NCI-H2196 treated with DMSO at 0.1 percent for 48 hours (cell line): ENCODE data around the gene CEP250.
"Not testable (repeated sequence)": the region's sequence is repeated elsewhere in the genome, so short reads cannot be mapped to it uniquely, and the experiment has no call there.

Experiments
- DNase-seq: peaks from one replicate; lab custom pipeline; 2025; ENCODE audit not compliant: unreplicated experiment; lab: John Stamatoyannopoulos, UW

The CEP250 gene, protein sequence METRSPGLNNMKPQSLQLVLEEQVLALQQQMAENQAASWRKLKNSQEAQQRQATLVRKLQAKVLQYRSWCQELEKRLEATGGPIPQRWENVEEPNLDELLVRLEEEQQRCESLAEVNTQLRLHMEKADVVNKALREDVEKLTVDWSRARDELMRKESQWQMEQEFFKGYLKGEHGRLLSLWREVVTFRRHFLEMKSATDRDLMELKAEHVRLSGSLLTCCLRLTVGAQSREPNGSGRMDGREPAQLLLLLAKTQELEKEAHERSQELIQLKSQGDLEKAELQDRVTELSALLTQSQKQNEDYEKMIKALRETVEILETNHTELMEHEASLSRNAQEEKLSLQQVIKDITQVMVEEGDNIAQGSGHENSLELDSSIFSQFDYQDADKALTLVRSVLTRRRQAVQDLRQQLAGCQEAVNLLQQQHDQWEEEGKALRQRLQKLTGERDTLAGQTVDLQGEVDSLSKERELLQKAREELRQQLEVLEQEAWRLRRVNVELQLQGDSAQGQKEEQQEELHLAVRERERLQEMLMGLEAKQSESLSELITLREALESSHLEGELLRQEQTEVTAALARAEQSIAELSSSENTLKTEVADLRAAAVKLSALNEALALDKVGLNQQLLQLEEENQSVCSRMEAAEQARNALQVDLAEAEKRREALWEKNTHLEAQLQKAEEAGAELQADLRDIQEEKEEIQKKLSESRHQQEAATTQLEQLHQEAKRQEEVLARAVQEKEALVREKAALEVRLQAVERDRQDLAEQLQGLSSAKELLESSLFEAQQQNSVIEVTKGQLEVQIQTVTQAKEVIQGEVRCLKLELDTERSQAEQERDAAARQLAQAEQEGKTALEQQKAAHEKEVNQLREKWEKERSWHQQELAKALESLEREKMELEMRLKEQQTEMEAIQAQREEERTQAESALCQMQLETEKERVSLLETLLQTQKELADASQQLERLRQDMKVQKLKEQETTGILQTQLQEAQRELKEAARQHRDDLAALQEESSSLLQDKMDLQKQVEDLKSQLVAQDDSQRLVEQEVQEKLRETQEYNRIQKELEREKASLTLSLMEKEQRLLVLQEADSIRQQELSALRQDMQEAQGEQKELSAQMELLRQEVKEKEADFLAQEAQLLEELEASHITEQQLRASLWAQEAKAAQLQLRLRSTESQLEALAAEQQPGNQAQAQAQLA (N-terminal part only)

DNA sequence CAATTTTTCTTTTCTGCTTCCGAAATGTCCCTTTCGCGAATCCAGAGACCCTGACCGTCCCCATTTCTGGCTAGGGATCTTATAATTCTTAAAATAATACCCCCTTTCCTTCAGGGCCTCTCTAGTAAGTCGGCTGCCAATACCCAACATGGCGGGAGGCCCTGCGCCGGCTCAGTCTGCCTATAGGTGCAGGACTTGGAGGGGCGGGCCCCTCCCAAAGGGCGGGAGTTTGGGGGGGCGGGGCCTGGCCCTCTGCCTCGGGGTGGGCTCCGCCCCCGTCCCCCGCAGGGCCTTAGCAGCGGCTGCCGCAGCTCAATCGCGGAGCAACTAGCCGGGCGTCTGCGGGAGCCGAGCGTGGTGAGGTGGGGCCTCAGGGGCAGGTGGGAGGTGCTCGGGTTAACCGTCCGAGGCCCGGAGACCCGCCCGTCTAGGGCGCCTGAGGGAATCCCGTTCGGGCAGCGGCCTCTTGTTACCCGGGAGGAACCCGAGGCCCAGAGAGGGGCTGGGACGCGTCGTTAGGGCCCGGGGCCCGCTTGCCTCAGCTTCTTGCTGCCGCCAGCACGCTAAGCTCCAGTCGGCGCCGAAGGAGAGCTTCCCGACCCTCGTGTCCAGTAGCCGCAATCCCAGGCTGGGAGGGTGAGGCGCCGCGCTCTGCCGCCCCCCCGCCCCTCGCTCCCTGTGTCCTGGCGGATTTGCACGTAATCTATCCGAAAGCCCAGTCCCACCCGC is at the start of gene CEP250:
Gene CEP250, plus strand, starts transcription at position 718 of the 729 bp plus-strand sequence. CDS start 6,770 bp downstream, outside the sequence.
- DNase-seq = peak; percentile 99

DNA sequence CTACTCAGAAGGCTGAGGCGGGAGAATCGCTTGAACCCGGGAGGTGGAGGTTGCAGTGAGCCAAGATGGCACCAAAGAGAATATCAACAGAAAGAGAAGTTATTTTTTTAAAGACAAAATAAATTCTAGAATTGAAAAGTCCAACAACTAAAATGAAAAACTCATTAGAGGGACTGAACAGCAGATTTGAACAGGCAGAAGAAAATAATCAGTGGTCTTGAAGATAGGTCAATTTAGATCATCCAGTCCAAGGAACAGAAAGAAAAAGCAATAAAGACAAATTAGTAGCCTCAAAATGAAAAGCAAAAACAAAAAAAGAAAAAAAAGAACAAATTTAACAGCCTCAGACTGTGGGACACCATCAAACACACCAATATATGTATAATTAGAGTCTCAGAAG is 49.6 kb upstream of the CEP250 start:
- DNase-seq = no peak

DNA sequence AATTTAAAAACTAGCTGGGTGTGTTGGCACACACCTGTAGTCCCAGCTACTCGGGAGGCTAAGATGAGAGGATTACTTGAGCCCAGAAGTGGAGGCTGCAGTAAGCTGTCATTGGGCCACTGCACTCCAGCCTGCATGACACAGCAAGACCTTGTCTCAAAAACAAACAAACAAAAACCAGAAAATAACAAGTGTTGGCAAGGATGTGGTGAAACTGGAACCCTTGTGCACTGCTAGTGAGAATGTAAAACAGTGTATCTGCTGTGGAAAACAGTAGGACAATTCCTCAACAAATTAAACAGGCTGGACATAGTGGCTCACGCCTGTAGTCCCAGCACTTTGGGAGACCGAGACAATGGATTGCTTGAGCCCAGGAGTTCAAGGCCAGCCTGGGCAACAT is 47.1 kb upstream of the CEP250 start:
- no peak for DNase-seq

DNA sequence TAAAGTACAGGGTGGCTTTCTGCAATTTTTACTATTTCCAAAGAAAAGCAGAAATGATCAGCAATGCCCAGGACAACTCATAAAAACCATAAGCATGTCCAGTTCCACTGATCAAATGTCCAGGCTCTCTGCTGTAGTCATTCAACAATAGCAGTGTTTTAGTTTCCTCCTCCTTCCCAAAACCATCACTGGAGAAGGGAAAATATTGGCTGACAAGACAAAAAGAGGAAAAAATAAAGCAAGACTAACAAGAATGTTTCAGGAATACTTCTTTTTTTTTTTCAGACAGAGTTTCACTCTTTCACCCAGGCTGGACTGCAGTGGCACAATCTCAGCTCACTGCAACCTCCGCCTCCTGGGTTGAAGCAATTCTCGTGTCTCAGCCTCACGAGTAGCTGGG is 45.9 kb upstream of the CEP250 start:
- DNase-seq = no peak

DNA sequence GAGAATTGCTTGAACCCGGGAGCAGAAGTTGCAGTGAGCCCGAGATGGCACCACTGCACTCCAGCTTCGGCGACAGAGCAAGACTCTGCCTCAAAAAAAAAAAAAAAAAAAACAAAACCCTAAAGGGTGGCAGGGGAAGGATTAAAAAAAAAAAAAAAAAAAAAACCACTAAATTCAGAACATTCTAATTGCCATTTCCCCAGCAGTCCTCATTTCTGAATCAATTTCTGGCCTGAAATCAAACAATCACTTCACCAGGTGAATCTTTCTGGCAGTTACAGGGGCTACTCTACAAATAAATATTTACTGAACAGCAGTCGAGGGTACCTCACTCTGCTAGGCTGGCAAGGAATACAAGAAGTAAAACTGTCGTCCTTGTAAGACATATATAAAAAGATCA is 44.8 kb upstream of the CEP250 start:
- no peak for DNase-seq

DNA sequence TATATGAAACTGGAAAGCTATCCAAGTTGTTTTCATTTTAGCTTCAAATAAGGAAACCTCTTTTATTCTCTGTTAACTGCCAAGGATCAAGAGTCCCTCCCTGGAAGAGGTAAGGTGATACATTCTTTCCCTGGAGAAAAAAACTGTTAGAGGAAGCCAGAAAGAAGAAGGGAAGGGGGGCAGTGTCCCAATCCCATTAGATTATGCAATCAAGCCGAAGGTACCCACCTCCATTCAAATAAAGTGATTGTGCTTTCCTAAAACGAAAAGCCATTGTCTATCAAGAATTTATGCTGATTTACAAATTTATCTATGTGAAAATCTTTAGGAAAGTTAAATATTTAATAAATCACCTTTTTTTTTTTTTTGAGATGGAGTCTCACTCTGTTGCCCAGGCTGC is 34.1 kb upstream of the CEP250 start:
- DNase-seq = no peak

DNA sequence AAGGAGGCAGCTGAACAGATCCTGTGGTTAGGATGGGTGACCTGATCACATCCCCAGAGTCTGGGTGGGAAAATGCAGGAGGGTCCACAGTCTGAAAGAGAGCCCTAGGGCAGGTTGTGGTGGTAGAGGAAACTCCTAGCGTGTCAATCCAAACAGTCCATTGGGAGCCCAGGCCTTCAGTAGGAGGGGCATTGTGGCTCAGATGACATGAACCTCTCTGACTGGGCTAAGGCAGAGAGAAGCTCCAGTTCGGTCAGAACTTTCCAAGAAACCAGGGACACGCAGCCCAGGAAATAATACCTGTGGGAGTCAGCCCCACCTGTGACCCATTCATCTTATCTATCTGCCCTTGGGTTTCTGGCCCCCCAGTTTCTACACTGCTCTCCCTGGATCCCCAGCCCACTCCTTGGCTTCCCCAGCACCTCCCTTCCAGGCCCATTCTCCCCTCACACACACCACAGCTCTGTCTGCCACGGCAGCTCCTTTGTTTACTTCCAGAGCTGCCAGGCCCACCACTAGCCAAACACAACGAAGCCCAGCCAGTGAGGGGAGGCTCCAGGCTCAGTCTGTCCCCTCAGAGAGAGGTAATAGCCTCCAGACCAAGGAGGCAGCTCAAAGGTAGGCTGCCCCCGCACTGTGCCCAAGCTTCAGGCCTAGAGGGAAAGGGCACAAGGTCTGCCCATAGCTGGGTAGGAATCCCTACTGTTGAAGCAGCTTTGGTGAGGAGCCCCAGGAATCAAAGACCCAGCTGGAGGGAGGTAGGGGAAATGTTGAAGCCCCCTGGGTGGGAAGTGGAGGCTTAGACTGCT is 23.6 kb upstream of the CEP250 start:
- DNase-seq = no peak

DNA sequence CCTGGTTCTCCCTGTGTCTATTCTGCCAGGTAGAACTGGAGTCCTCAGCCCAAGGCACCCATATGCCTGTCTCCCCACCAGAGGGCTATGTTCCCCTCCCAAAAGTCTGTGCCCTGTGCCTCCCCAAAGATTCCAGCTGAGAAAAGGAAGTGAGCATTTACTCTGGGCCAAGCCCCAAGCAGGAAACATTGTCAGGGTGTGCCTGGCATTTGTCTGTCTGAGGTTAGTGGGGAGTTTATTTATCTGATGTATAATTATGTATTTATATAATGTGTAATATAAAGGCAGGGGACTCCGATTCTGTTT is 23.0 kb upstream of the CEP250 start:
- no peak for DNase-seq

DNA sequence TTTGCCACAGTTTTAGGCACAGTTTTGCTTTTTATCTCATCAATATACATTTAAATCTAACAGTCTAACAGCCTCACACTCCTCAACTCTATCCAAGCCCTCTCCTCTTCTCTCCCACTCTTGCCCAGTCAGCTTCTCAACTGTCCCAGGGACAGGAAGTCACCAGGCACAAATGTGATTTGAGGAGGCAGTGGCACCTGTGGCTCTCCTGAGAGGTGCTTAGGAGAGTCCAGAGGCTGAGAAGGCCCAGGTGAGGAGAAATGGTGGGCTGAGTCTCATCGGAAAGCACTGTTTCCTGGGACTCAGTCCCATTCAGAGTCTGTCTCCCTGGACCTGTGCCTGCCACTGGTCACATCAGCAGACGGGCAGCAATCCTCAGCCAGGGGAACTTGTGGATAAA is 22.1 kb upstream of the CEP250 start:
- DNase-seq = no peak

DNA sequence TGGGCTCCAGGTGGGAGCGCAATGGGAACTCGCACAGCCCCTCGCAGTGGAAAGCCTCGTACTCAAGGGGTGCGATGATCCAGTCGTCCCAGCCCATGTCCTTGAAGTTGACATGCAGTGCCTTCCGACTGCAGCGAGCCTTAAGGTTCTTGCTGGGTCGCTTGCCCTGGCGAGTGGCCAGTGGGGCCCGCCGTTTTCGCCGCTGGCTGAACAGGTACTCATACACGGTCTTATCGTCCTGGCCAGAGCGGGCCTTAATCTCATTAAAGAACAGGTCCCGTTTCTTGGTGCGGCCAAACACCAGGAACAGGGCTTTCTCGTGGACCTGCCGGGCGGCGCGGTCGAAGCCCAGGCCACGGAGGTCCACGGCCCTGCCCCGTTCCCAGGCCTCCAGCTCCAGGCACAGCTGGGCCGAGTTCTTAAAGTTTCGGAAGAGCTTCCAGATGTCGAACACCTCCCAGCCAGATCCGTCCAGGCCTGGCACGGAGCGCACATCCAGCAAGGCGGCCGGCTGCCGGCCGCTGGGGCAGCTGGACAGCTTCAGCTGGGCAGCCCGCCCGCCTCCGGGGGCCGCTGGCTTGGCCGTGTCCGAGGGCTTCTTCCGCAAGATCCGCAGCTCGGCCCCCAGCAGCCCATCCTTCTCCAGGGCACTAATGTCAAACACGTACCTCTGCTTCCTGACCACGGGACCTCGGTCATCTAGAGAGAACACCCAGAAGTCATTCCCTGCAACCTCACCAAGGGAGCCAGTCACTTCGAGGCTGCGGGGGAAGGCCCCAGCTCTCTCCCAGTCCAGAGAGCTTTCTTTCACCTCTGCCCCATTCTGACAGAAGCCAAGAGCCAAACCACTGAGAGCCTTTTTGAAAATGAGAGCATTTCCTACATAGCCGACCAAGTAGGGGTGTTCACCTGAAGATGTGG is 21.1 kb upstream of the CEP250 start:
- no peak for DNase-seq

DNA sequence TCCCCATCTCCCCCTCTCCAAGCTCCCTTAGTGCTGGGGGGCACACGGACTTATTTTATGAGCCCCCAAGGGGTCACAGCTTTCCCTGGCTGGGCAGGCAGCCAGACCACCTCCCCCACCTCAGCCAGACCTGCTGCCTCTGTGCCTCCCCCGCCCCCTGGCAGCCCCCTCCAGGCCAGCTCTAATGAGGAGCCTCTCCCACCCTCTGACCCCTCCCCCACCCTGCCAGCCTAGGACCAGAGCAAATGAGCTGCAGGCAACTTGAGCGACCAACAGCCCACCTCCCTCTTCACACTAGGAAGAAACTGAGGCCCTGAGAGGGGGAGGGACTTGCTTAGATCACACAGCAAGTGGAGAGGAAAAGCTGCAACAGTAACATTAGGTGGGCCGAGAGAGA is 19.2 kb upstream of the CEP250 start:
- no peak for DNase-seq

DNA sequence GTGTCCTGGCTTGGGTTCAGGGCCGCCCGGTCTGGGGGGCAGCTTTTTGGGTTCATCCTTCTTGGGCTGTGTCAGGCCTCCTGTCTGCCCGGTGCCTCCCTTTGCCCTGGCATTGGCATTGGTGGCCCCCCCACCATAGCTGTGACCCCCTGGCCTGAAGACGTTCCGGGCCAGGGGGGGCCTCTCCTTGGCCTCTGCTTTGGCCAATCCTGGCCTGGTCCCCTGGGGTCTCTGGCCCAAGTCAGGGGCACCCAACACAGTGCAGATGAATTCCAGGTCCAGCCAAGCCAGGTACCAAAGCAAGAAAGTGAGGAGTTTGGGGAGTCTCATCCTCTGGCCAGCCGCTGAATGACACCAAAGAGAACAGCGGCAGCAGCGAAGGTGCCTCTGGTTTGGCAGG is 17.8 kb upstream of the CEP250 start:
- no peak for DNase-seq

DNA sequence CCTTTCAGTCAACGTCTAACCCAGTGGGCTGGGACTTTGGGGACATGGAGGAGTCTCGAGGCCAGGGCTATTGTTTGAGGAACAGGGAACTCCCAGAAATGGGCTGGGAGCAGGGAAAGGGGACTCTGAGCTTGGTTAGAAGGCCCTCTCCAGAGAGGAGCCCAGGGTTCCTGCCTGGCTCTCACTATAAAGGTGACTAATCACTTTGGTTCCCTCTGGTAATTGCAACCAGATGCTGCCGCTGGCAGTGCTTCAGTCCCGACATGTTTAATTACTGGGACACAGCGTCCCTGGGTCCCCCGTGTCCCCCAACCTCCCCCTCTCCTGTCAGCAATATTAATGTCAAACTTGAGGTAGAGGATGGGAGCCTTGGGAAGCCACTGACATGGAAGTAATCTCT is 12.4 kb upstream of the CEP250 start:
- no peak for DNase-seq

DNA sequence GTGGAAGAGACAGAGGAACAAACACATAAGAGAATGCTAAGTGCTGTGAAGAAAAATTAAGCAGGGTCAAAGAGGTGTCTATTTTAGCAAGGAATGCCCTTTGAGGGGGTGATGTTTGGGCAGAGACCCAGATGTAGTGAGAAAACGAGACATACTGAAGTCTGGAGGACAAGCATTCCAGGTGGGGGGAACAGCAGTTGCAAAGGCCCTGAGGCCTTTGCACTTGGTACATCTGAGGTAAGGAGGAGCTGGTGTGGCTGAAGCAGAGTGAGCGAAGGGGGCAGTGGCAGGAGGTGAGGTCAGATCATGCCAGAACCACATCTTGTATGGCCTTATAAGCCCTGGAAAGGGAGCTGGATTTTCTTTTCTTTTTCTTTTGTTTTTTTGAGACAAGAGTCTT is 11.2 kb upstream of the CEP250 start:
- no peak for DNase-seq

DNA sequence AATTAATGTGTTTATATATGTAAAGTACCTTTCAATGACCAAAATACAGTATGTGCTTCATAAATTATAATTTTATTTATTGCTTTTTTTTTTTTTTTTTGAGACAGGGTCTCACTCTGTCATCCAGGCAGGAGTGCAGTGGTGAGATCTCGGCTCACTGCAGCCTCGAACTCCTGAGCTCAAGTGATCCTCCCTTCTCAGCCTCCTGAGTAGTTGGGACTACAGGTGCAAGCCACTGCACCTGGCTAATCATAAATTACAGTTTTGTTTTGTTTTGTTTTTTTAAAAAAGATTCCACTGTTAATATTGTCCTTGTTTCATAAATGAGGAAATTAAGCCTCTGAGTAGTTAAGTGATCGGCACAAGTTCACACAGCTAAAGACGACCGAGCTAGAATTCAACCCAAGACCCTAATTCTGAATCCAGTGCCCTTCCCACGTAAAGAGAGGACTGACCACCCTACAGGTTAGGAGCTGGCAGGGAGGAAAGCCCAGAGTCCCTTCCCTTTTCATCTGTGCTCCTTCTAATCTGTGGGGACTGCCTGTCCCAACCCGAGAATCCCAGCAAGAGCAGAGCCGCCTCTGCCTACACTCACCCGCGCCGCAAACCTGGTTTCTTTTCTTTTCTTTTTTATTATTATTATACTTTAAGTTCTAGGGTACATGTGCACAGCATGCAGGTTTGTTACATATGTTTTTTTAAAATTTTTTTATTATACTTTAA is 8.9 kb upstream of the CEP250 start:
- DNase-seq = no peak

DNA sequence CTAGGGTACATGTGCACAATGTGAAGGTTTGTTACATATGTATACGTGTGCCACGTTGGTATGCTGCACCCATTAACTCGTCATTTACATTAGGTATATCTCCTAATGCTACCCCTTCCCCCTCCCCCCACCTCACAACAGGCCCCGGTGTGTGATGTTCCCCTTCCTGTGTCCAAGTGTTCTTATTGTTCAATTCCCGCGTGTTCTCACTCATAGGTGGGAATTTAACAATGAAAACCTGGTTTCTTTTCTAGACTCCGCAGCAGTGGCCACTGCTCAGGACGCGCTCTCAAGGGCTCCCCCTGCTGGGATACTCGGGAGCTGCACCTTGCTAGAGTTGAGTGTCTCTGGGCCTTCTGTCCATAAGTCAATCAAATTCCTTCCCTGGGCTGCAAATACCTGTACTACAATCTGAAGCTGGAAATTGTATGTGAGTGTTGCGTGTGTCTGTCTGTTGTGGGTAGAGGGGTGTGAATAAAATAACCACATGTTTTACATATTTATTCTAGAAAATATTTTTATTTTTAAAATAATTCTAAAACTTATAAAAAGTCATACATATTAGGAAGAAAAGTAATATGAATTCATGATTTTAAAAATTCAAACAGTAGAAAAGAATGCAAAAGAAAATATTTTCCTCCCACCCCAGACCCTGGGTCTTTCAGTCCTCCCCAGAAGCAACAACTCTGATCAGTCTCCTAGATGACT is 8.2 kb upstream of the CEP250 start:
- peak; percentile 80 for DNase-seq

DNA sequence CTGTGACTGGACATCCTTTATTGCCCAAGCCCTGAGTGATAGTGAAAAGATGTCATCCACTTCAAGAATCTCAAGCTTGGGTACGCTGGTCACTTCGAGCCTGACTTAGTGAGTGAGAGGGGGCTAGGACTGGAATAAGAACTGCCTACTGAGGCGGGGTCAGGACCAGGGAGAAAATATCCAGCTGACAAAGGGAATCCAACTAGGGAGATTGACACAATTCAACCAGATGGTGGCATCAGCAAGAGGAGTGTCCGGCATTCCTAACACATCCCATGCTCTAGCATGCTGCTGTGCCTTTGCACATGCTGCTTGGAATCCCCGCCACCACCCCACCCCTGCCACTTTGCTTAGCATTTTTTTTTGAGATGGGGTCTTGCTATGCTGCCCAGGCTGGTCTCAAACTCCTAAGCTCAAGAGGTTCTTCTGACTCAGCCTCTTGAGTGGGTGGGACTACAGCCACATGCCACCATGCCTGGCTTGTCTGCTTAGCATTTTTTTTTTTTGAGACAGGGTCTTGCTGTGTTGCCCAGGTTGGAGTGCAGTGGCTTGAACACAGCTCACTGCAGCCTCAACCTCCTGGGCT is 6.5 kb upstream of the CEP250 start:
- DNase-seq = no peak

DNA sequence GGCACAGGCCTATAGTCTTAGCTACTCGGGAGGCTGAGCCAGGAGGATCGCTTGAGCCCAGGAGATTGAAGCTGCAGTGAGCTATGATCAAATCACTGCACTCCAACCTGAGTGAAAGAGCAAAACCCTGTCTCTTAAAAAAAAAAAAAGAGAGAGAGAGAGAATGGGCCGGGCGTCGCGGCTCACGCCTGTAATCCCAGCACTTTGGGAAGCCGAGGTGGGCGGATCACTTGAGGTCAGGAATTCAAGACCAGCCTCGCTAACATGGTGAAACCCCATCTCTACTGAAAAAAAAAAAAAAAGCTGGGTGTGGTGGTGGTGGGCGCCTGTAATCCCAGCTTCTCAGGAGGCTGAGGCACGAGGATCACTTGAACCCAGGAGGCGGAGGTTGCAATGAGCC is 5.5 kb upstream of the CEP250 start:
- DNase-seq = not testable (repeated sequence)
